Stimulated activated naive CD4-positive, alpha-beta T cell (primary cell): ENCODE results near the gene SAMD5.

Experiments
- DNase-seq, 6 experiments: peaks; one replicate each; lab custom pipeline; 2025; lab: John Stamatoyannopoulos, UW

Gene SAMD5

GRCh38 chr6:147508042-147508865 lies at the start of gene SAMD5:
Gene SAMD5, plus strand, starts transcription at chr6:147508690. Its CDS starts 239 bp downstream, at chr6:147508929.
- DNase-seq, result no peak

- DNase-seq, result no peak
Observed at GRCh38 chr6:147459780-147460179, 48.7 kb upstream of the SAMD5 start.

- DNase-seq, result no peak
Observed at GRCh38 chr6:147463651-147464050, 44.8 kb upstream of the SAMD5 start.

GRCh38 chr6:147467428-147467827 lies 41.1 kb upstream of the SAMD5 start:
- DNase-seq, result no peak

DNA sequence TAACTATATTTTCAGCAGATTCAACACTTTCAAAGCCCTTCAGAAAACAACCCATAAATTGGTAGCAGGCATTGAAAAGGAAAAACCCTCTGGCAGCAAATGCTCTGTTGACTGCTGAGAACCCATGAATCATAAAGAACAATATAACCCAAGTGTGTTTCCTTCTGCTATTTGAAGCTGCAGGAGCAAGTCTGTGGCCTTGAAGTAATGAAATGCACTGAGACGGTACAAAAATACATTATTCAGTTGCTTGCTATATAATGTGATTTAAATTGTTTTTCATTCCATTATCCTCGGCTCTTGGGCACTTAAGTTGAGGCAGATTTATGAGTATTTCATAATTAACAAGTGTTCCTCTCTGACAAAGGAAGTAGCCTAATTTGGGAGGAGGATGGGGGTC lies 40.6 kb upstream of the SAMD5 start:
- DNase-seq, result no peak

- DNase-seq, result no peak
Observed at GRCh38 chr6:147468634-147469033, 39.9 kb upstream of the SAMD5 start.

DNA sequence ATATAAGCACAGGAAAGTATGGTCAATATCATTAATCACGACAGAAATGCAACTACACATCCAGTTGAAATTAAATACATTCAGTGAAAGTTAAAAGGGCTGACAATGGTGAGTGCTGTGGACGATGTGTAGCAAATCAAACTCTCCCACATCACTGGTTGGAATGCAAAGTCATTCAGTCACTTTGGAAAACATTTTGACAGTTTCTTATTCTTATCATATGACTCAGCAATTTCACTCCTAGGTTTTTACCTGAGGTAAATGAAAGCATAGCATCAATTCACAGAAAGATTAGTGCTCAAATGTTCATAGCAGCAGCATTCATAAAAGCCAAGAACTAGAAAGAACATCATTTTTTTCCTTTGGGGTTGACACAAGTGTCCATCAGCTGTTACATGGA lies 28.6 kb upstream of the SAMD5 start:
- no peak for DNase-seq

DNA sequence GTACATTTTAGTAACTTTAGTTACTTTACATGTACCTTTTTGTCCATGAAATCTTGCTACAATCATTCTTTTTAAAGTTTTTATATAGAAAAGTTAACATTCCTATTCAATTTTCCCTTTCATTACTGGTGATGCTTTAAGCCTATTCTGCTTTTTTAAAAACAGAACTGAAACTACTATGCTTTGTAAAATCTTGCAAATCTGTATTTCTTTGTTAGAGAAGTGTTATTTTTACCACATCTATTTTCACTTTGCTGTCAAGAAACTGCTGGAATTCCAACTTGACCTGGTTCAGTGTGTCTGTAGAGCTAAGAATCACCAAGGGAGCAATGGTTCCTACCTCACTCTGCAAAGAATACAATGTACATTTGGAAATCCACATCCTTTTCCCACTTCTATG lies 21.8 kb upstream of the SAMD5 start:
- DNase-seq, result no peak

- no peak for DNase-seq
Observed at GRCh38 chr6:147497472-147497871, 11.0 kb upstream of the SAMD5 start.

GRCh38 chr6:147503587-147503986 lies 4.9 kb upstream of the SAMD5 start:
- DNase-seq, result no peak

GRCh38 chr6:147504848-147505247 lies 3.6 kb upstream of the SAMD5 start:
- DNase-seq, result no peak

GRCh38 chr6:147506704-147507114 lies 1.8 kb upstream of the SAMD5 start:
- DNase-seq, result no peak

GRCh38 chr6:147507162-147508041 lies 1.1 kb upstream of the SAMD5 start:
- no peak for DNase-seq

GRCh38 chr6:147508866-147509608 lies 547 bp downstream of the SAMD5 start:
- no peak for DNase-seq

DNA sequence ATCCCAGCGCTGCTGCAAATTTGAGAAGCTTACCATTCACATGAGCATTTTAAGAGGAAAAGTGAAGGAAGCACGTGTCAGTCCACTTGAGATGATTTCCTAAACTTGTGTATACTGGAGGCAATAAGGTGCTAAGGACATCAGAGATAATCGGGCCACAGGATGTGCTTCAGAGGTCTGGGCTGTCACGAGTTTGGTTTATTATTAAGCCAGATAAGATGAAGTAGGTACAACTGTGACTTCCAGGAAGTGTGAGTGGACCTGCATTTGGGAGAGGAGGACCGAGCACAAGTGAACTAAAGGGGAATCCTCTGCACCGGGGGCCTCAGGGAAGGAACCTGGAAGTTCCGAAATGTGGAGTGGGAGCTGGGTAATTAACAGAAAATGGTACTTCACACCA lies 1.4 kb downstream of the SAMD5 start:
- DNase-seq, result no peak

- DNase-seq, result no peak
Observed at GRCh38 chr6:147510929-147511590, 2.6 kb downstream of the SAMD5 start.

- DNase-seq, result no peak
Observed at GRCh38 chr6:147514831-147515230, 6.3 kb downstream of the SAMD5 start.

- DNase-seq, result no peak
Observed at GRCh38 chr6:147515327-147515726, 6.8 kb downstream of the SAMD5 start.

DNA sequence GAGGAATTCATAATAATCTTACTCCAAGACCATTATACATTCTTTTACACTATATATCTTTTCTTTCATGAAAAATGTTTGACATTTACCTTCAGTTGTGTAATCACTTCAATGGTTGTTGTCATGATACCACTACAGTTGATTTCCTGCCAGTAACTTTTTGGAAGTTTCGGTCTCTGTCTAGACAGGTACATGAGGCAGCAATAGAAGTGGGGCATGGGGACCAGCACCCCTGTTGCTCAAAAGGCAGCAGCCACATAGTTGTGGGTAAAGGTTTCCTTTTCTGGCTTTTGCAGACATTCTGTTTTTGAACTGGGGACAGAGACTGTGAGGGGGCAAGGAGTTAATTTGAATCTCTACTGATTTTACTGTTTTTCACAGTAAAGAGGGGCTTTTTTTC lies 14.1 kb downstream of the SAMD5 start:
- DNase-seq, result no peak

DNA sequence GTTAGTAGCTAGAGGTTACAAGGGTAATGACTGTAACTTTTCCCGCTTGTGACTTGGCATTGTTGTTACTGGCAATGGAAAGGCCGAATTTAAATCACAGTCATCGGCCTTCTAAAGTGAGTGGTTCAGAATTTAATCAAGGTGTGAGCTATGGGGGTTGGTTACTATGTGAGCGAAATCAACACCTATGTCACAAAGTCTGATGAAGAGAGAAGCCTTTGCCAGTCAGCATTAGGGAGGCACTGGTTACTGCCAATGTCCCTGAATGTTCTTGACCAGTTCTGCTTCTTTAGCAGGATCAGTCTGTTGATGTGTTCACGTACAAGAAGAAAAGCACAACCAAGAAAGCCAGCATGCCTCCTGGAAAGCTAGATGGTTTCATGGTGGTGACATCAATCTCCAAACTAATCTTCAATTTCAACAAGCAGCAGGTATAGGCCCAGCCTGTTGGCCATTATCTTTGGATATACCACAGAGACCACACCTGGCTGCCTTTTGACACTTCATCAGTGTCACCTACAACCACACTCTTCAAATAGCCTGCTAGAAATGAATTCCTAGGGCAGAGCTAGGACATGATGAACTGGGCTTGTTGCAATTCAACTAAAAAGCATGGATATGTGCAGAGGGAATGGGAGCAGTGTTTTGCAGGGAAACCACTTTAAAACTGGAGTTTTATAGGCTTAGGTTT lies 17.2 kb downstream of the SAMD5 start:
- DNase-seq, result no peak

DNA sequence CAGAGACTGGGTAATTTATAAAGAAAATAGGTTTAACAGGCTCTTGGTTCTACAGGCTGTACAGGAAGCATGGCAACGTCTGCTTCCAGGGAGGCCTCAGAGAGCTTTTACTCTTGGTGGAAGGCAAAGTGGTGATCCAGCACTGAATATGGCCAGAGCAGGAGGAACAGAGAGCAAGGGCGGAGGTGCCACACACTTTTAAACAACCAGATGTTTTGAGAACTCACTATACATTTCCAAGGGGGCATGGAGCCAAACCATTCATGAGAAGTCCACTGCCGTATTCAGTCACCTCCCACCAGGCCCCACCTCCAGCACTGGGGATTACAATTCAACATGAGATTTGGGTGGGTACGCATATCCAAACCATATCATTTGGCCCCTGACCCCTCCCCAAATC lies 18.7 kb downstream of the SAMD5 start:
- DNase-seq, result no peak
